Neutrophil (primary cell): Measurements from ENCODE around the gene SHH.

Source experiments
- H3K27ac ChIP-seq: fragments of 200-600 bp; sonication (generic); 2 replicates; pipeline ENCODE4 v1.5.1; 2016; ENCODE audit warnings: mild to moderate bottlenecking, moderate library complexity
- H3K27me3 ChIP-seq: fragments of 200-600 bp; sonication (generic); 2 replicates; pipeline ENCODE4 v1.6.0; 2016; ENCODE audit warnings: mild to moderate bottlenecking
- H3K36me3 ChIP-seq: fragments of 200-600 bp; sonication (generic); 2 replicates; pipeline ENCODE4 v1.5.1; 2017
- H3K4me1 ChIP-seq, 2 experiments: fragments of 200-600 bp in 1 of 2; sonication (generic) in 1 of 2; 1 replicate in 1 of 2; 2 replicates in 1 of 2; pipeline versions ENCODE4 v1.5.1 to v1.6.1; 2013 to 2016; ENCODE audit warnings: low read depth in 1 of 2, low read length in 1 of 2, mild to moderate bottlenecking in 1 of 2, moderate library complexity in 1 of 2; ENCODE audit not compliant: control insufficient read depth in 1 of 2, insufficient read depth in 1 of 2
- H3K4me3 ChIP-seq, 2 experiments: fragments of 200-600 bp in 1 of 2; sonication (generic) in 1 of 2; 1 replicate in 1 of 2; 2 replicates in 1 of 2; pipeline ENCODE4 v1.5.1; 2013 to 2016; ENCODE audit warnings: low read depth in 1 of 2, low read length in 1 of 2, mild to moderate bottlenecking in 1 of 2, moderate library complexity in 1 of 2
- H3K9me3 ChIP-seq: fragments of 200-600 bp; sonication (generic); 2 replicates; pipeline ENCODE4 v1.5.1; 2016
- TF ChIP-seq, protein P1 (sequence below): fragments of 200-600 bp; sonication (generic); IDR thresholded peaks from 2 replicates; pipeline ENCODE4 v1.5.1; 2016; ENCODE audit warnings: antibody characterized with exemption

The SHH gene

DNA sequence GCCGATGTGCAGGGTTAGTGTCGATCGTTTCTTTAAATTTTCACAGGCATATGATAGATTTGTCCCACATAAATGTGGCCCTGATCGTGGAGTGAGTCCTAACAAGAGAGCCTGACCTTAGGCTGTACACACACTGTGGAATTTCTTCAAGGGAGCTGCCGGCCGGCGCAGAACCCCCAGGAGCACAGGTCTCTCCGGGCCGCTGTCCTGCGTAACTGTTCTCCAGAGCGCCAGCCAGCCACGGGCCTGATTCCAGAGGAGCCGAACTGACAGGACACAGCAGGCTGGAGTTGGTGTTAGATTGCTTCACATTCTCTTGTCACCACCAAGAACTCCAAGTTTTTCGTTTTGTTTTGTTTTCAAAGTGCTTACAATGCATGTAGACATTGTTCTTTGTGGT lies 37.3 kb downstream of the SHH start:
- TF ChIP-seq, protein P1, sequence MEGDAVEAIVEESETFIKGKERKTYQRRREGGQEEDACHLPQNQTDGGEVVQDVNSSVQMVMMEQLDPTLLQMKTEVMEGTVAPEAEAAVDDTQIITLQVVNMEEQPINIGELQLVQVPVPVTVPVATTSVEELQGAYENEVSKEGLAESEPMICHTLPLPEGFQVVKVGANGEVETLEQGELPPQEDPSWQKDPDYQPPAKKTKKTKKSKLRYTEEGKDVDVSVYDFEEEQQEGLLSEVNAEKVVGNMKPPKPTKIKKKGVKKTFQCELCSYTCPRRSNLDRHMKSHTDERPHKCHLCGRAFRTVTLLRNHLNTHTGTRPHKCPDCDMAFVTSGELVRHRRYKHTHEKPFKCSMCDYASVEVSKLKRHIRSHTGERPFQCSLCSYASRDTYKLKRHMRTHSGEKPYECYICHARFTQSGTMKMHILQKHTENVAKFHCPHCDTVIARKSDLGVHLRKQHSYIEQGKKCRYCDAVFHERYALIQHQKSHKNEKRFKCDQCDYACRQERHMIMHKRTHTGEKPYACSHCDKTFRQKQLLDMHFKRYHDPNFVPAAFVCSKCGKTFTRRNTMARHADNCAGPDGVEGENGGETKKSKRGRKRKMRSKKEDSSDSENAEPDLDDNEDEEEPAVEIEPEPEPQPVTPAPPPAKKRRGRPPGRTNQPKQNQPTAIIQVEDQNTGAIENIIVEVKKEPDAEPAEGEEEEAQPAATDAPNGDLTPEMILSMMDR = no peak
- Histone ChIP-seq H3K36me3 (peaks cover 96% of the 10 kb centered on the region), H3K27me3 (no peaks in the 10 kb centered on the region), H3K4me1 (no peaks in the 10 kb centered on the region), H3K9me3 (no peaks in the 10 kb centered on the region), H3K27ac (no peak overlapping the region), H3K4me3 (no peak overlapping the region)

DNA sequence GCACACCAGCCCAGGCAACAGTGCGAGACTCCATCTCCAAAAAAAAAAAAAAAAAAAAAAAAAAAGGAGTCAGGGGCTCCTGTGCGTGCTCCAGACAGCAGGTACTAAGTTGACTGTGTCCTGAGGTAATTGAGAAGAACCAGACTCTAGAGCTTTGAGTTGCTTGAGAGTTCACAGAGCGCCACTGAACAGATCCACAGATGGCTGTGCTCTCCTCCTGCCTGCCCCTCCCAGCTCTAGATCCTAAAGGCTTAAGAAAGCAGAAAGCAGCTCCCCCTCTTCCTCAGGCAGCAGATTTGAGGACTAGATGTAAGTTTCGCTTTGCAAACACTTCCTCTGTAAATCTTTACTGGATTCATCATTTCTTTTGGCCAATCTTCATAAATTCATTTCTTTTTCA lies 38.7 kb downstream of the SHH start:
- TF ChIP-seq, protein P1 = no peak
- peaks cover 98% of the 10 kb centered on the region for H3K36me3 ChIP-seq
- no peaks in the 10 kb centered on the region for H3K4me1 ChIP-seq
- H3K27me3 ChIP-seq = no peaks in the 10 kb centered on the region
- no peaks in the 10 kb centered on the region for H3K9me3 ChIP-seq
- no peak overlapping the region for H3K27ac ChIP-seq
- no peak overlapping the region for H3K4me3 ChIP-seq

DNA sequence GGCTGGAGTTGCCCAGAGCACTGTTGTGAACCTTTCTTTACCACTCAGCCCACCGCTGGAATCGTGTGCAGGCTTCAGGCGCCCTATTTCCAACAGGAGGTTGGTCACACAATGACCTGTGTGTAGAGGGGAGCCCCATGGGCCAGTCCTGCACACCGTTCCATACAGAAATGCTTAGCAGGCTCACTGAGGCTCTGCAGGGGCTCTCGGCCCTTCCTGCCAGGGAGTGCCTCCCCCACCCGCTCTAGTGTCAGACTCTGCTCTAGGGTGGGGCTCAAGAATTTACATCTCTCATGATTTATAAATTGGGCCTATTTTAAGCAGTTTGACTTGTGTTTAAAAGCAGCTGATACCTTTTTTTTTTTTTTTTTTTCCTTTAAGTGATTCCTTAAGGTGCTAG lies 42.0 kb downstream of the SHH start:
- H3K27me3 ChIP-seq = no peaks in the 10 kb centered on the region
- no peak overlapping the region for H3K4me3 ChIP-seq
- TF ChIP-seq, protein P1 = no peak
- no peaks in the 10 kb centered on the region for H3K9me3 ChIP-seq
- no peak overlapping the region for H3K27ac ChIP-seq
- H3K36me3 ChIP-seq = peaks cover 98% of the 10 kb centered on the region
- no peaks in the 10 kb centered on the region for H3K4me1 ChIP-seq

DNA sequence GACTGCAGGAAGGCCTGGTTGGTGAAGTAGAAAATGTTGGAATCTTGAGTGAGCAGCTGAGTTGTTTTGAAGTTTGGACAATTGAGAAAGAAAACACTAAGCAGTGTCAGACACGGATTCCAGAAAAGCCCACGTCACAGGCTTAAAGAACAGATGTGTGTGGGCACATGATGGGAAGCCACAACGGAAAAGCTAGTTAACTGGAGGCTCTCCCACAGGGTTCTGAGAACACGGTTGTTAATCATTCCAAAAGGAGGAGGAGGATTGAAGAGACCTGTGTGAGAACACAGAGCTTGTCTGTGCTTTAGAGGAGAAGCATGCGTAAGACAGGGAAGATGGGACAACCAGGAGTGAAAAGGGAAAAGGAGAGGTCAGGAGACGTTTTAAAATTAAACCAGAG lies 42.6 kb downstream of the SHH start:
- H3K27me3 ChIP-seq = no peaks in the 10 kb centered on the region
- H3K4me3 ChIP-seq = no peak overlapping the region
- H3K27ac ChIP-seq = no peak overlapping the region
- TF ChIP-seq, protein P1 = no peak
- peaks cover 98% of the 10 kb centered on the region for H3K36me3 ChIP-seq
- H3K9me3 ChIP-seq = no peaks in the 10 kb centered on the region
- H3K4me1 ChIP-seq = no peaks in the 10 kb centered on the region

DNA sequence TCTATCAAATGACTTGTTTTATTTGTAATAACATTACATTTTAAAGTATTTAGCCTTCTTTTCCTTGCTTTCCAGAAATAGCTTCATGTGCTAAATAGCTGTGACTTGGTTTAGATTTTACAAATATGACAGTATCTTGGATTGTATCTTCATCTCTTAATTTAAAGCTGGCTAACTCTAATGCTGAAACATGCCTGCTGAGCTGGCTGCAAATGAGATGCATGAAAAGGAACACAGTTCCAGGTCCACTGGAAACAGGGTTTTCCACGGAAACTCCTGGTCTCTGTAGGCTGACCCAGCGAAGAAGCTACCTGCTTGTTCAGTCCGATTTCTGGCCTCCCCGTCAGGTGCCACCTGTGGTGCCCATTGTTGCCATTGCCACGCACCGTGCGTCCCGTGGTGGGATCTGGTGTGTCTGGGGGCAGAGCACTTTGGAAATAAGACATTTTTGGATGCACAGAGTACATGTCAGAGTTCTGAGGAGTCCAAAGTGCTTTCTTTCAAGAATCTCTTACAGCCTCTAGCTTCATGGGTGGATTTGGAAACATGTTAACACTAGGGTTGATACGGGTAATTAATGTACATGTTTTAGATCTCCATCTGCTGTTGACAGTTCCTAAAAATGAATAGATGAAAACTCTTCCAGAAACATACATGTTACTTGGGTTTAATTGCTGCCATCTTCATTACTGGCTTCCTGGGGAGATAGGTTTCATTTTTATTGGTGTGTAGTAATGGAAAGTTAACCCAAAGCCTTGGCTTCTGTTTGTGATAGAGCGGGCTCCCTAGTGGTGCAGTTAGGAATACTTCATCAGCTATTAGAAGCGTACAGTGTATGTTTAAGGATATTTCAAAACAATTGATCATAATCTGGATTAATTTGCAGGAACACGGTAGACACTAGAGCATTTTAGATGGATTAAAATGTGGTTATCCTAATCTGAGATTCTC lies 45.0 kb downstream of the SHH start:
- Histone ChIP-seq H3K27me3 (no peaks in the 10 kb centered on the region), H3K27ac (no peak overlapping the region), H3K4me3 (no peak overlapping the region), H3K9me3 (no peaks in the 10 kb centered on the region), H3K36me3 (peaks cover 93% of the 10 kb centered on the region), H3K4me1 (peaks cover 10 to 16% of the 10 kb centered on the region in 2 experiments)
- TF ChIP-seq, protein P1 = no peak
